Fibroblast of lung (primary cell): ENCODE measurements around the gene FGGY. TPM values are rescaled to one million over a fixed set of nuclear protein-coding genes. Genes with fewer than 3 reads are reported as not detected.

ENCODE experiments used
- DNase-seq, 2 donors: peaks; one replicate each; pipeline versions ENCODE4 v3.0.0 to v3.0.0-alpha.2; 2010; ENCODE audit warnings: low read depth in 2 of 2
- H2AFZ ChIP-seq: 2 replicates; pipeline ENCODE4 v1.5.1; 2012; ENCODE audit warnings: low read length, control low read depth, inconsistent platforms
- H3K27ac ChIP-seq: 2 replicates; pipeline ENCODE4 v1.5.1; 2011; ENCODE audit warnings: low read length, control low read depth; ENCODE audit not compliant: insufficient read depth
- H3K27me3 ChIP-seq: 2 replicates; pipeline ENCODE4 v1.5.1; 2011; ENCODE audit warnings: mild to moderate bottlenecking, low read length; ENCODE audit not compliant: control insufficient read depth, insufficient read depth
- H3K36me3 ChIP-seq: 2 replicates; pipeline ENCODE4 v1.5.1; 2011; ENCODE audit warnings: low read length; ENCODE audit not compliant: control insufficient read depth, insufficient read depth
- H3K4me1 ChIP-seq: 2 replicates; pipeline ENCODE4 v1.5.1; 2011; ENCODE audit warnings: low read length; ENCODE audit not compliant: control insufficient read depth, insufficient read depth; ENCODE audit errors: extremely low read depth
- H3K4me2 ChIP-seq: 2 replicates; pipeline ENCODE4 v1.5.1; 2011; ENCODE audit warnings: low read length, control low read depth; ENCODE audit not compliant: insufficient read depth; ENCODE audit errors: extremely low read depth
- H3K4me3 ChIP-seq, 4 experiments: fragments of 200-600 bp in 1 of 4; sonication (generic) in 1 of 4; replicated peaks in 1 of 4; 2 replicates each; pipeline ENCODE4 v1.5.1; 2011 to 2016; ENCODE audit warnings: low read length in 4 of 4, low read depth in 3 of 4, mild to moderate bottlenecking in 3 of 4, control low read depth in 2 of 4, inconsistent platforms in 1 of 4, mixed read lengths in 1 of 4; ENCODE audit not compliant: insufficient read depth in 1 of 4; ENCODE audit errors: control extremely low read depth in 1 of 4
- H3K79me2 ChIP-seq: 2 replicates; pipeline ENCODE4 v1.5.1; 2012; ENCODE audit warnings: mild to moderate bottlenecking, low read length, inconsistent platforms; ENCODE audit not compliant: control insufficient read depth, insufficient read depth
- H3K9ac ChIP-seq: 2 replicates; pipeline ENCODE4 v1.5.1; 2011; ENCODE audit warnings: mild to moderate bottlenecking, low read length, control low read depth; ENCODE audit not compliant: insufficient read depth
- H3K9me3 ChIP-seq: 2 replicates; pipeline ENCODE4 v1.5.1; 2012; ENCODE audit warnings: low read depth, low read length; ENCODE audit not compliant: control insufficient read depth, insufficient read depth
- H4K20me1 ChIP-seq: 2 replicates; pipeline ENCODE4 v1.5.1; 2011; ENCODE audit warnings: low read length; ENCODE audit not compliant: control insufficient read depth, insufficient read depth; ENCODE audit errors: extremely low read depth
- CTCF ChIP-seq, 2 donors: IDR thresholded peaks in 1 of 2; conservative IDR thresholded peaks in 1 of 2; 1 replicate in 1 of 2; 2 replicates in 1 of 2; pipeline ENCODE4 v1.5.1; 2011 to 2012; ENCODE audit warnings: low read length in 2 of 2, control low read depth in 1 of 2, inconsistent platforms in 1 of 2, low read depth in 1 of 2, mild to moderate bottlenecking in 1 of 2
- EZH2 ChIP-seq: IDR thresholded peaks from 2 replicates; pipeline ENCODE4 v1.5.1; 2012; ENCODE audit warnings: low read length, control low read depth, mild to moderate bottlenecking; ENCODE audit errors: missing control alignments
- polyA plus RNA-seq, 2 donors: library from polyadenylated mRNA; depleted of rRNA in 1 of 2; stranded (reverse) in 1 of 2; unstranded in 1 of 2; fragments of >200 nt; gene quantifications; 2 replicates each; pipeline ENCODE4 v1.2.1, GENCODE V29; 2011 to 2012; ENCODE audit warnings: missing spikeins in 1 of 2
- total RNA-seq: library from RNA; depleted of rRNA; stranded (reverse); fragments of >200 nt; gene quantifications from 2 replicates; pipeline ENCODE4 v1.2.1, GENCODE V29; 2014

FGGY gene
- total and polyA plus RNA-seq, 2 donors (not counting 1 experiment from before 2014, with no cell fraction given): 9.5 to 32.4 TPM

DNA sequence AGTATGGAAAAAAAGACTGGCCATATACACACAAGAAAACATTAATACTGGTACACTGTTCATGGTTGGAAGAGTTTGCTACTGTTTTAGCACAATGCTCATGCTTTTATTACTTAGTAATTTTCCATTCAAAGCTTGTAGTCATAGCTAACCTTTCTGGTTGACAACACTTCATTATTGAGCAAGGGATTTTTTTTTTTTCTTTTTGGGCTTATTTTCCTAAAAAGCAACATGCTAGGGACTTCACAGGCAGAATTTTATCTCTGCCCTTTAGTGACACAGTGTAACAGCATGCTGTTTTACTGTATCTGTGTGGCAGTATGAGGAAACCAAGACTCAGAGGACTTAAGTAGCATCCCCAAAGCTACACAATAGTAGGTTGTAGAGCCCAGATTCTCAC is 58.5 kb downstream of the FGGY start:
- Histone ChIP-seq H3K4me3 (no peak overlapping the region), H3K36me3 (no peaks in the 10 kb centered on the region), H3K4me2 (no peak overlapping the region), H4K20me1 (no peaks in the 10 kb centered on the region), H3K27ac (no peak overlapping the region), H3K9me3 (no peaks in the 10 kb centered on the region), H2AFZ (no peak overlapping the region), H3K9ac (no peak overlapping the region), H3K79me2 (no peaks in the 10 kb centered on the region), H3K27me3 (no peaks in the 10 kb centered on the region), H3K4me1 (no peaks in the 10 kb centered on the region)
- no peak for DNase-seq
- TF ChIP-seq EZH2 (no peak), CTCF (conservative IDR thresholded peaks at IDR 0.05 in 1 of 2, IDR thresholded peaks at IDR 0.05 in 1 of 2; ENCODE audit: low read depth in 1 of 2, low read length in 2 of 2) (no peak)

GRCh38 chr1:59356627-59357026 is 59.7 kb downstream of the FGGY start:
- Histone ChIP-seq H3K9ac (no peak overlapping the region), H3K27ac (no peak overlapping the region), H3K4me3 (no peak overlapping the region), H3K9me3 (no peaks in the 10 kb centered on the region), H3K27me3 (no peaks in the 10 kb centered on the region), H3K36me3 (no peaks in the 10 kb centered on the region), H3K79me2 (no peaks in the 10 kb centered on the region), H2AFZ (no peak overlapping the region), H4K20me1 (no peaks in the 10 kb centered on the region), H3K4me2 (no peak overlapping the region), H3K4me1 (no peaks in the 10 kb centered on the region)
- no peak for TF ChIP-seq CTCF (conservative IDR thresholded peaks at IDR 0.05 in 1 of 2, IDR thresholded peaks at IDR 0.05 in 1 of 2; ENCODE audit: low read depth in 1 of 2, low read length in 2 of 2)
- no peak for TF ChIP-seq EZH2
- no peak for DNase-seq

DNA sequence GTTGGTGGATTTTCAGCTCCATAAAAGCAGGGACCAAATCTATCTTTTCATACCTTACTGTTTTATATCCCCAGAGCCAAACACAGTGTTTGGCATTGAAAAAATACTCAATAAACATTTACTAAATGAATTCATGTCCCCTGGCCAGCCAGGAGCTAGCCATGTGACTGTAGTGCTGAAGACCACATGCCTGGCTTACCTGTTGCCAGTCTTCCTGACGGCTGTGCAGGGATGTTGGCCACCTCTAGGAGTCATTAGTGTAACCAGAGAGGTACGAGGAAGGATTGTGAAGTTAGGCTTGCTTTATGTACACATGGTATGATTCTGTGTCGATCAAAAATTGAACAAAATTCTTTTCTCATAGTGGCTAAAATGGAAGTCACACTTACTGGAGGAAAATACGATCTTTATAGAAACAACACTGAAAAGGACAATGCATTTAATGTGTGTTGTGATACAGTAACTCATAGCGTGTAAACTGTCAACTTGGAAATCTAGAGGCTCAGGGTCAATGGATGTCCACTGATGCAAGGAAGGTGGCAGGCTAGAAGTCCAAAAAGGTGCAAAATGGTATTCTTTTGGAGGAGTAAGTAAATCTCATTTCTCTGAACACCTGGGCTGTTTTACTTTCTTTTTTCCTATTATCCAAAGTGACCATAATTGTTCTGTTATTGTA is 60.9 kb downstream of the FGGY start:
- Histone ChIP-seq H2AFZ (no peak overlapping the region), H3K4me1 (no peaks in the 10 kb centered on the region), H3K9ac (no peak overlapping the region), H3K27ac (no peak overlapping the region), H4K20me1 (no peaks in the 10 kb centered on the region), H3K4me2 (no peak overlapping the region), H3K79me2 (no peaks in the 10 kb centered on the region), H3K27me3 (no peaks in the 10 kb centered on the region), H3K9me3 (no peaks in the 10 kb centered on the region), H3K4me3 (no peak overlapping the region), H3K36me3 (no peaks in the 10 kb centered on the region)
- no peak for DNase-seq
- no peak for TF ChIP-seq CTCF (conservative IDR thresholded peaks at IDR 0.05 in 1 of 2, IDR thresholded peaks at IDR 0.05 in 1 of 2; ENCODE audit: low read depth in 1 of 2, low read length in 2 of 2)
- TF ChIP-seq EZH2: no peak
